Stimulated activated CD8-positive, alpha-beta memory T cell treated with anti-CD3 and anti-CD28 coated beads, Interleukin-15, amount 100 ng/mL, for 1 hour (primary cell): ENCODE measurements around the gene RABL6.
"Not testable (repeated sequence)": the region's sequence is repeated elsewhere in the genome, so short reads cannot be mapped to it uniquely, and the experiment has no call there.

ENCODE experiments used
- DNase-seq: peaks from one replicate; pipeline ENCODE4 v3.0.0-alpha.2; 2020; ENCODE audit warnings: low read depth

Gene RABL6

GRCh38 chr9:136835162-136835931, 27.6 kb downstream of the RABL6 start:
- no peak for DNase-seq

- no peak for DNase-seq
These were observed 28.5 kb downstream of the RABL6 start for GRCh38 chr9:136835932-136836904.

DNA sequence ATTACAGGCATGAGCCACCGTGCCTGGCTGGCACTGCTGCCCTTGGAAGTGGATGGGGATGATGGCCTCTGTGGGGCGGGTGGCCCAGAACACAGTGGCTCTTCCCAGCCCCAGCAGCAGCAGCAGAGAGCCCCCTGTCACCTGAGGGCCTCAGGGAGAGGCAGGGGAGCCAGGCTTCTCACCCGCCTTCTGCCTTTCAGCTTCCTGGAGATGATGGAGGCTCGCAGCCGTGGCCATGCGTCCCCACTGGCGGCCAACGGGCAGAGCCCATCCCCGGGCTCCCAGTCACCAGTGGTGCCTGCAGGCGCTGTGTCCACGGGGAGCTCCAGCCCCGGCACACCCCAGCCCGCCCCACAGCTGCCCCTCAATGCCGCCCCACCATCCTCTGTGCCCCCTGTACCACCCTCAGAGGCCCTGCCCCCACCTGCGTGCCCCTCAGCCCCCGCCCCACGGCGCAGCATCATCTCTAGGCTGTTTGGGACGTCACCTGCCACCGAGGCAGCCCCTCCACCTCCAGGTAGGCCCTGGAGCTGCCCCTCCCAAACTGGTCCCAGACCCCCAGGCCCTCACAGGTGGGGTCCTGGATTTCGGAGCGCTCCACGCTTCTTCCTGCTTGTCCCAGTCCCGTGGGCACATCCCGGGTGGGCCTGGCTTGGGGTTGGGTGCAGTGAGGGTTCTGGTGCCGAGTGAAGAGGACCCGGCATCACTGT, 29.6 kb downstream of the RABL6 start:
- no peak for DNase-seq

GRCh38 chr9:136837856-136838277, 30.1 kb downstream of the RABL6 start:
- not testable (repeated sequence) for DNase-seq

DNA sequence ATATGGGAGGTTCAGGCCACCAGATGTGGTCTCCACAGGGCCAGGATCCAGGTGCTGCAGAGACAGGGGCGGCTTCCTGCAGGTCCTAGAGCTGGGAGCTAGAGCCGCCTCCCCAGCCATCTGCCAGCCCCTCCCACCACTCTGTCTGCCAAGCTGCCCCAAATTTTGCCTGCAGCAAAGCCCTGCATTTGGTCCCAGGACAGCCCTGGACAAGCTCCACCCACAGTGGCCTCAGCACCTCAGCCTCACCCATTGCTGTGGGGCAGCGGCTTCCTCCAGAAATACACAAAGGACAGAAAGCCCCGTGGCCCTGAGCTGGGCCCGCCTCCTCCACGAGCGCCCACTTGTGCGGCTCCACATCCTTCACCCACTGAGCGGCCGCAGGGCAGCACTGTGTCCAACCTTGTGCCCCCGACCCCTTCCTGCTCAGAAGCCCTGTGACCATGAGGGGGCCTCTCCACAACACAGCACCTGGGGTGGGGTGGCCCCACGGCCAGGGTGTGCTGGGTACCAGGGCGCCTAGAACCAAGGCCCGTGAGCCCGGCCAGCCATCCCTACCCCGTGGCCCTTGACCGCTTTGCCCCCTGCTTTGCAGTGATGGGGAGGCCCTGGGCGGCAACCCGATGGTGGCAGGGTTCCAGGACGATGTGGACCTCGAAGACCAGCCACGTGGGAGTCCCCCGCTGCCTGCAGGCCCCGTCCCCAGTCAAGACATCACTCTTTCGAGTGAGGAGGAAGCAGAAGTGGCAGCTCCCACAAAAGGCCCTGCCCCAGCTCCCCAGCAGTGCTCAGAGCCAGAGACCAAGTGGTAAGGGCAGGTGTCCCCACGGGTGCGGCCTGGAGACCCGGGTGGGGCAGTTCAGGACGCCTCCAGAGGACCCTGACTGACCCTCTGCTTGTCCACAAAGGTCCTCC, 30.8 kb downstream of the RABL6 start:
- DNase-seq, result no peak

GRCh38 chr9:136839229-136840139, 31.7 kb downstream of the RABL6 start:
- DNase-seq, result no peak

DNA sequence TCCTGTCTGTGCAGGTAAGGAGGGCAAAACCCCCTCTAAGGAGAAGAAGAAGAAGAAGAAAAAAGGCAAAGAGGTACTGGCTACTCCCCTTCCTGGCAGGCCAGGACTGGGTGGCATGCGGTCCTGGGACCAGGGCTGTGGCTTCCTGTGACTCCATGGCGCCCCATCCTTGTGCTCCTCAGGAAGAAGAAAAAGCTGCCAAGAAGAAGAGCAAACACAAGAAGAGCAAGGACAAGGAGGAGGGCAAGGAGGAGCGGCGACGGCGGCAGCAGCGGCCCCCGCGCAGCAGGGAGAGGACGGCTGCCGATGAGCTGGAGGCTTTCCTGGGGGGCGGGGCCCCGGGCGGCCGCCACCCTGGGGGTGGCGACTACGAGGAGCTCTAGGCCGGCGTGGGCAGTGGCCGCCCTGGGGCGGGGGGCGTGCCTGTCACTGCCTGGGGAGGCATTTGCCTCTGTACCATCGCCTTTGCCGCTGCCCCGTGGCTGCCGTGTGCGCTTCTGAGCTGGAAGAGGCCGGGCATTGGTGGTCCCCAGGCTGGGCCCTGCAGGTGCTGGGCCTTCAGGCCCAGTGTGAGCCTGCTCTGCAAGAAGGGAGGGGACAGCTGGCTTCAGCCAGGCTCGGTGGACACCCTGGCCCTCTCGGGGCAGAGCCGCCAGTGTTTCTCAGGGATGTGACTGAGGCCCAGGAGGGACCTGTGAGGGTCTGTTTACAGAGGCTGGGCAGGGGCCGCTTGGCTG, 32.6 kb downstream of the RABL6 start:
- DNase-seq, result no peak

GRCh38 chr9:136840877-136841645, 33.3 kb downstream of the RABL6 start:
- no peak for DNase-seq

DNA sequence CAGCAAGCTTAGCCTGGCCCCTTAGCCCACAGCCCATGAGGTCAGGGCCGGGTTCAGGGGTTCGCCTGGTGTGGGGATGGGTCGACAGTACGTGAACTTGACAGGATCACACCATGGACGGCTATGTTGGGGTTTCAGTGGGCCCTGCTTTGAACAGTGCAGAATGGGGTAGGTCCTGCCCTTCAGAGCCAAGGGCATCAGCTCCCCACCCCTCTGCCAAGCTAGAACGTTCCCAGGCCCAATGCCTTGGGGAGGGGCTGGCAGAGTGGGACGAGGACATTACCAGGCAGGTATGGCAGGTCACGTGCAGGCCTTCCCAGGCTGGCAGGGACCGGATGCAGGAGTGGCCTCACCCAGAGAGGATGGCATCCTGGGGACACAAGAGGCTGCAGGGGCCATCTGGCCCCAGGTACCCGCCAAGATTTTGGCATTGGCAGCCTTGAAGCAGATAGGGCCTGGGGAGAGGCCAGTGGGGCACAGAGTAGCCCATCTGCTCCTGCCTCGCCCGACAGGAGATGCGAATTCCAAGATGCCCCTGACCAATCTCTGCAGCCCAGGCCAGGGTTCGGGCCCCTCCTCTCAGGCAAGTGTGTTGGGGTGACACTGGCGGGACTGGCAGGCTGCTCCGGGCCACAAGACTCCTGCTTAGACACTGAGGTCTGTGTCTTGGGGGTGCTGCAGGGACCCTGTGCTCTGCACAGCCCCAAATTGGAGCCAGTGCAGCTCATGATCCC, 34.1 kb downstream of the RABL6 start:
- DNase-seq, result not testable (repeated sequence)

- DNase-seq, result peak; percentile 68
These were observed 34.7 kb downstream of the RABL6 start, which contains the start of gene AJM1 for GRCh38 chr9:136842380-136842948. AJM1 (plus strand) TSS chr9:136842478; CDS start chr9:136844415, 1,937 bp downstream.

DNA sequence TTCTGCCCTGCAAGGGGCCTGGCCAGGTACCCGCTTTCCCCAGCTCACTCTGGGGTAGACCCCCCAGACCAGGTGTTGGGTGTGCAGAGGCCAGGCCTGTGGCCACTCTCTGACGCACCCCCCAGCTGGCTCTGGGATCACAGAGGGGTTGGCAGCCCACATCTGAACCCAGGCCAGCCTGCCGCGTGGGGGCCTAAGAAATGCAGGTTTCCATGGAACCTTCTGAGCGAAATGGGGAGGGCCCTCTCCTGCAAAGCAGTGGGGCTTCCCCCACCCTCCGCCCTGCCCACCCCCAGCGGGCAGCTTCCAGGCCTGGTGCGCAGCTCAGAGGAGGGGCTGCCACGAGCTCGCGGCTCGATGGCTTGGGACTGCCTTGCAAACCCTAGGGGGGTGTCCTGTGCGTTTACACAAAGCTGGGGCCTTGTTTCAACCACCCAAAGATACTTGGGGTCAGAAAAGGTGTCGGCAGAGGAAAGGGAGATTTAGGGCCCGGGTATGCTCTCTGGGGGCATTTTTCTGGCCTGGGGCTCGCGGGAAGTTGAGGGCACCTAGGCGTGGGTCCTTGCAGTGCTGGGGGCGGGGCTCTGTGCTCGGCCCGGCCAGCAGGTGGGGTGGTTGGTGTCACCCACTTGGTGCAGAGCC, 35.5 kb downstream of the RABL6 start:
- not testable (repeated sequence) for DNase-seq

DNA sequence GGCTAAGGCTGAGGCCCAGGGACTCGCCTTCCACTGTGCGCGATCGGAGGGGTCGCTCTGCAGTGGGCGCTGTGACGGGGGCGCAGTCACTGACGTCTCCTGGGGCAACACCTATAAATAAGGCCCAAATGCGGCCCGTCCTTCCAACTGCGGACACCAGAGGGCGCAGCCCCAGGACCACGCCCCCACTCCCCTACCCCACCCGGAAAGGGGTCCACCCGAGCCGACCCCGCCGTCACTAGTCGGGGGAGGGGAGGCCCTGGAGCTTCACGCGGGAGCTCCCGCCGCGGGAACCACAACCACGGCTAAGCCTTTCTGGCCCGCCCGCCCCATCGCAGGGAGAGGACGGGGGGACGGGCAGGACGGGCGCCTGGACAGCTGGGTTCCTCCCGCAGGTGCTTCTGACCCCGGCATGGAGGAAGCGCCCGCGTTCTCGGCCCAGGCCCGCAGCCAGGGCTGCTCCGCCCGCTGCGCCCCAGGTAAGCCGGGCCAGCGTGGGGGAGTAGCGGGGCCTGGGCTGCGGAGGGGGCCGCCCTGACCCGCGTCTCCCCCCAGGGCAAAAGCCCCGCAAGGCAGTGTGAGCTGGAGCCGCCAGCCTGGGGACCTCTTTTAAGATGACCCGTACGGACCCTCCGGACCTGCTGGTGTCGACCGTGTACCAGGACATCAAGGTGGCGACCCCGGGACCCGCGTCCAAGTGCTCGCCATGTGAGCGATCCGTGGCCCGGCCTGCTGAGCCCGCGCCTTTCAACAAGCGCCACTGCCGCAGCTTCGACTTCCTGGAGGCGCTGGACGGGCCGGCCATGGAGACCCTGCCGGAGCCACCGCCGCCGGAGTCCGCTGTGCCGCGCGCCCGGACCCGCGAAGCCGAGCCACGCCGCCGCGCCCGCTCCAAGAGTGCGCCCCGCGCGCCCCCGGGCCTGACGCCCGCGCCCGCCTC, 36.3 kb downstream of the RABL6 start:
- DNase-seq, result peak; percentile 38

GRCh38 chr9:136844761-136845464, 37.2 kb downstream of the RABL6 start:
- DNase-seq, result no peak

DNA sequence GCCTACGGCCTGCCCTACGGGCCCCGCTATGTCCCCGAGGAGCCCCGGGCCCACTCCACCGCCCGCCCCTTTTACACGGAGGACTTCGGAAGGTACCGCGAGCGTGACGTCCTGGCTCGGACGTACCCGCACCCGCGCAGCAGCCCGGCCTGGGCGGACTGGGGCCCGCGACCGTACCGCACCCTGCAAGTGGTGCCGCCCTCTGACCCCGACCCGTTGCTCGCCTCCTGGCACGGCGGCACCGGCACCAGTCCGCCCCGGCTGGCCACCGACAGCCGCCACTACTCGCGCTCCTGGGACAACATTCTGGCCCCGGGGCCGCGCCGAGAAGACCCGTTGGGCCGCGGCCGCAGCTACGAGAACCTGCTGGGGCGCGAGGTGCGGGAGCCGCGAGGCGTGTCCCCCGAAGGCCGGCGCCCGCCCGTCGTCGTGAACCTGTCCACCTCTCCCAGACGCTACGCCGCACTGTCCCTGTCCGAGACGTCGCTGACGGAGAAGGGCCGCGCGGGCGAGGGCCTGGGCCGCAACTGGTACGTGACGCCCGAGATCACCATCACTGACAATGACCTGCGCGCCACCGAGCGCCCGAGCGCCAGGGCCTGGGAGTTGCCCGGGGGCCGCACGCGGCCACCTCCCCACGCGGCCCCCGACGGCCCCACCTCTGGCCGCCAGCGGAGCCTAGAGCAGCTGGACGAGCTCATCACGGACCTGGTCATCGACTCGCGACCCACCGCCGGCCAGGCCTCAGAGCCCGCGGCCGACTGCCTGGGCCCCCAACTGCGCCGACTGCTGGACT, 37.9 kb downstream of the RABL6 start:
- DNase-seq, result no peak
